NCI-H460 (cell line): ENCODE results near the gene KCNK5. TPM values are rescaled to one million over a fixed set of nuclear protein-coding genes. Genes with fewer than 3 reads are reported as not detected.

Source experiments
- DNase-seq: peaks from one replicate; pipeline ENCODE4 v3.0.0-alpha.2; 2016; ENCODE audit warnings: low read depth; ENCODE audit errors: extremely low read depth
- total RNA-seq: library from RNA; depleted of rRNA; stranded (reverse); fragments of >200 nt; shearing (Covaris generic); gene quantifications from 2 replicates; pipeline ENCODE4 v1.2.3, GENCODE V29; 2014; rRNA removed

Gene KCNK5
- total RNA-seq, 1 experiment from 2014 or later, result 0.74 TPM

GRCh38 chr6:39144481-39145173 is 84.6 kb downstream of the KCNK5 start:
- DNase-seq, result no peak

- DNase-seq, result no peak
Observed at GRCh38 chr6:39143238-39143930, 85.9 kb downstream of the KCNK5 start.

- no peak for DNase-seq
Observed at GRCh38 chr6:39140556-39141167, 88.6 kb downstream of the KCNK5 start.

Other genes with a start within 250 kb of the KCNK5 start
- not detected in 2 replicates for gene GLP1R, start 180.7 kb downstream of the KCNK5 start, total RNA-seq
- gene SAYSD1, start 114.3 kb downstream of the KCNK5 start, total RNA-seq, result 7.1 and 8.9 TPM in 2 replicates
- gene KCNK17, start 84.9 kb upstream of the KCNK5 start, total RNA-seq, result not detected in 2 replicates
- not detected in 2 replicates for gene KCNK16, start 93.2 kb upstream of the KCNK5 start, total RNA-seq